ENCODE measurements around the gene SAMD9L. TPM values are rescaled to one million over a fixed set of nuclear protein-coding genes. Genes with fewer than 3 reads are reported as not detected.

SAMD9L gene
- total and polyA plus RNA-seq, 2 donors (not counting 1 experiment from before 2014, with no cell fraction given) = 20.2 to 45.8 TPM

GRCh38 chr7:93146472-93147141, 1.6 kb downstream of the SAMD9L start:
- Histone ChIP-seq H2AFZ (ENCODE audit: insufficient read depth, low read depth, low read length, poor library complexity, severe bottlenecking) (peak overlapping the region; percentile 37), H3K4me1 (ENCODE audit: control insufficient read depth in 2 of 2, insufficient read depth in 2 of 2, low read length in 2 of 2) (peaks cover 40 to 47% of the 10 kb centered on the region in 2 donors), H3K4me2 (replicated peaks; ENCODE audit: low read depth, low read length, poor library complexity, severe bottlenecking) (peak overlapping the region; percentile 75), H3K9me3 (ENCODE audit: control extremely low read depth in 1 of 3, control insufficient read depth in 2 of 3, insufficient read depth in 1 of 3, low read length in 2 of 3) (no peaks in the 10 kb centered on the region), H3K27ac (ENCODE audit: low read length in 2 of 2) (peak overlapping the region in 1 of 2 donors; percentile 85), H3K79me2 (ENCODE audit: control insufficient read depth, insufficient read depth, low read length) (peaks cover 37% of the 10 kb centered on the region), H3K9ac (ENCODE audit: low read length) (peak overlapping the region; percentile 75), H4K20me1 (ENCODE audit: control insufficient read depth, insufficient read depth, low read length, poor library complexity, severe bottlenecking) (peaks cover 3% of the 10 kb centered on the region), H3K27me3 (replicated peaks in 1 of 4; ENCODE audit: control extremely low read depth in 1 of 4, control insufficient read depth in 3 of 4, insufficient read depth in 4 of 4, low read length in 3 of 4) (no peaks in the 10 kb centered on the region), H3K4me3 (ENCODE audit: control extremely low read depth in 1 of 5, extremely low read depth in 1 of 5, insufficient read depth in 1 of 5, low read depth in 2 of 5, low read length in 4 of 5) (peak overlapping the region; percentile 43 to 93 (median 62)), H3K36me3 (replicated peaks in 1 of 2; ENCODE audit: control extremely low read depth in 1 of 2, control insufficient read depth in 1 of 2, extremely low read depth in 1 of 2, insufficient read depth in 2 of 2, low read length in 1 of 2) (peaks cover 13 to 33% of the 10 kb centered on the region in 2 experiments)
- no peak for ATAC-seq (ENCODE audit: low read depth)
- CTCF ChIA-PET = interaction anchor here (0.6 to 0.9 kb wide), 2 partner anchors 81 to 458 kb away, joined by 3 read pairs; no protein-coding TSS in a partner anchor
- POLR2A ChIA-PET = no interaction called here
- TF ChIP-seq EZH2 (IDR thresholded peaks at IDR 0.05; ENCODE audit: borderline replicate concordance, insufficient read depth, low read depth, low read length, poor library complexity, severe bottlenecking) = no peak
- TF ChIP-seq, protein P1, sequence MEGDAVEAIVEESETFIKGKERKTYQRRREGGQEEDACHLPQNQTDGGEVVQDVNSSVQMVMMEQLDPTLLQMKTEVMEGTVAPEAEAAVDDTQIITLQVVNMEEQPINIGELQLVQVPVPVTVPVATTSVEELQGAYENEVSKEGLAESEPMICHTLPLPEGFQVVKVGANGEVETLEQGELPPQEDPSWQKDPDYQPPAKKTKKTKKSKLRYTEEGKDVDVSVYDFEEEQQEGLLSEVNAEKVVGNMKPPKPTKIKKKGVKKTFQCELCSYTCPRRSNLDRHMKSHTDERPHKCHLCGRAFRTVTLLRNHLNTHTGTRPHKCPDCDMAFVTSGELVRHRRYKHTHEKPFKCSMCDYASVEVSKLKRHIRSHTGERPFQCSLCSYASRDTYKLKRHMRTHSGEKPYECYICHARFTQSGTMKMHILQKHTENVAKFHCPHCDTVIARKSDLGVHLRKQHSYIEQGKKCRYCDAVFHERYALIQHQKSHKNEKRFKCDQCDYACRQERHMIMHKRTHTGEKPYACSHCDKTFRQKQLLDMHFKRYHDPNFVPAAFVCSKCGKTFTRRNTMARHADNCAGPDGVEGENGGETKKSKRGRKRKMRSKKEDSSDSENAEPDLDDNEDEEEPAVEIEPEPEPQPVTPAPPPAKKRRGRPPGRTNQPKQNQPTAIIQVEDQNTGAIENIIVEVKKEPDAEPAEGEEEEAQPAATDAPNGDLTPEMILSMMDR (IDR thresholded peaks at IDR 0.05) = no peak
- intact Hi-C loops (cut with micrococcal nuclease) = loop anchor here (2.0 to 5.0 kb wide), 2 partner anchors 49 to 82 kb away; no protein-coding TSS in a partner anchor
- no peaks in the 10 kb centered on the region for H3K27me3 Mint-ChIP-seq
- no peaks in the 10 kb centered on the region for H3K9me3 Mint-ChIP-seq (ENCODE audit: insufficient read depth)
- 8% methylated on average over 2 of the region's 5 CpGs for WGBS (ENCODE audit: insufficient coverage)
- H3K4me3 Mint-ChIP-seq = peak overlapping the region; percentile 90
- peak; percentile 11 for DNase-seq
- peak overlapping the region; percentile 85 for H3K27ac Mint-ChIP-seq
- H3K4me1 Mint-ChIP-seq = peaks cover 48% of the 10 kb centered on the region

DNA sequence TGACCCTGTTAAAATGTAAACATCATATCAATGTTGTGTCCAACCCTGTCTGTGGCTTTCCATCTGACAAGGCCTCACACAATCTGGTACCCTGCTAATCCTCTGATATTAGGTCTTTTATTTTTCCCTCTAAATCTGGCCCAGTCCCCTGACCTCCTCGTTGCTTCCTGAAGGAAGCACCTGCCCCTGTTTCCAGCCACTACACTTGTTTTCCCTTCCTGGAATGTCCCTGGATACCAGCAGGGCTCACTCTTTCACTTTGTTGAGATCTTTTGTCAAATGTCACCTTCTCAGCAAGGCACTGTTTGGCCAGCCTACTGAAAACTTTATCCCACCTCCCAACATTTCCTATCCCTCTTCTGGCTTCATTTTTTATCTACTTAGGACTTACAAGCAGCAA, 2.1 kb downstream of the SAMD9L start:
- peak overlapping the region; percentile 75 for H3K9ac ChIP-seq (ENCODE audit: low read length)
- Mint-ChIP-seq H3K27me3 (no peaks in the 10 kb centered on the region), H3K4me1 (peaks cover 48% of the 10 kb centered on the region), H3K4me3 (peak overlapping the region; percentile 90), H3K27ac (peak overlapping the region; percentile 53), H3K9me3 (ENCODE audit: insufficient read depth) (no peaks in the 10 kb centered on the region)
- peak overlapping the region; percentile 75 for H3K4me2 ChIP-seq (replicated peaks; ENCODE audit: low read depth, low read length, poor library complexity, severe bottlenecking)
- TF ChIP-seq, protein P1 (IDR thresholded peaks at IDR 0.05) = no peak
- TF ChIP-seq EZH2 (IDR thresholded peaks at IDR 0.05; ENCODE audit: borderline replicate concordance, insufficient read depth, low read depth, low read length, poor library complexity, severe bottlenecking) = no peak
- CTCF ChIA-PET = interaction anchor here (1.5 kb wide), 1 partner anchor 10 kb away, joined by 3 read pairs; no protein-coding TSS in a partner anchor
- peaks cover 37% of the 10 kb centered on the region for H3K79me2 ChIP-seq (ENCODE audit: control insufficient read depth, insufficient read depth, low read length)
- 32% methylated on average over 1 of the region's 1 CpG for WGBS (ENCODE audit: insufficient coverage)
- POLR2A ChIA-PET = no interaction called here
- no peak for ATAC-seq (ENCODE audit: low read depth)
- peaks cover 3% of the 10 kb centered on the region for H4K20me1 ChIP-seq (ENCODE audit: control insufficient read depth, insufficient read depth, low read length, poor library complexity, severe bottlenecking)
- H2AFZ ChIP-seq (ENCODE audit: insufficient read depth, low read depth, low read length, poor library complexity, severe bottlenecking) = no peak overlapping the region
- peaks cover 39 to 46% of the 10 kb centered on the region in 2 donors for H3K4me1 ChIP-seq (ENCODE audit: control insufficient read depth in 2 of 2, insufficient read depth in 2 of 2, low read length in 2 of 2)
- H3K27ac ChIP-seq (ENCODE audit: low read length in 2 of 2) = peak overlapping the region; percentile 31 to 85
- peak overlapping the region in 4 of 5 experiments; percentile 3 to 93 (median 38) for H3K4me3 ChIP-seq (ENCODE audit: control extremely low read depth in 1 of 5, extremely low read depth in 1 of 5, insufficient read depth in 1 of 5, low read depth in 2 of 5, low read length in 4 of 5)
- peaks cover 13 to 39% of the 10 kb centered on the region in 2 experiments for H3K36me3 ChIP-seq (replicated peaks in 1 of 2; ENCODE audit: control extremely low read depth in 1 of 2, control insufficient read depth in 1 of 2, extremely low read depth in 1 of 2, insufficient read depth in 2 of 2, low read length in 1 of 2)
- DNase-seq = no peak
- no peaks in the 10 kb centered on the region for H3K27me3 ChIP-seq (replicated peaks in 1 of 4; ENCODE audit: control extremely low read depth in 1 of 4, control insufficient read depth in 3 of 4, insufficient read depth in 4 of 4, low read length in 3 of 4)
- intact Hi-C loops (cut with micrococcal nuclease) = loop anchor here (2.0 to 5.0 kb wide), 2 partner anchors 49 to 83 kb away; no protein-coding TSS in a partner anchor
- H3K9me3 ChIP-seq (ENCODE audit: control extremely low read depth in 1 of 3, control insufficient read depth in 2 of 3, insufficient read depth in 1 of 3, low read length in 2 of 3) = no peaks in the 10 kb centered on the region
